Measurements from ENCODE around the gene INPP1.
"Not testable (repeated sequence)": the region's sequence is repeated elsewhere in the genome, so short reads cannot be mapped to it uniquely, and the experiment has no call there.

INPP1 gene

DNA sequence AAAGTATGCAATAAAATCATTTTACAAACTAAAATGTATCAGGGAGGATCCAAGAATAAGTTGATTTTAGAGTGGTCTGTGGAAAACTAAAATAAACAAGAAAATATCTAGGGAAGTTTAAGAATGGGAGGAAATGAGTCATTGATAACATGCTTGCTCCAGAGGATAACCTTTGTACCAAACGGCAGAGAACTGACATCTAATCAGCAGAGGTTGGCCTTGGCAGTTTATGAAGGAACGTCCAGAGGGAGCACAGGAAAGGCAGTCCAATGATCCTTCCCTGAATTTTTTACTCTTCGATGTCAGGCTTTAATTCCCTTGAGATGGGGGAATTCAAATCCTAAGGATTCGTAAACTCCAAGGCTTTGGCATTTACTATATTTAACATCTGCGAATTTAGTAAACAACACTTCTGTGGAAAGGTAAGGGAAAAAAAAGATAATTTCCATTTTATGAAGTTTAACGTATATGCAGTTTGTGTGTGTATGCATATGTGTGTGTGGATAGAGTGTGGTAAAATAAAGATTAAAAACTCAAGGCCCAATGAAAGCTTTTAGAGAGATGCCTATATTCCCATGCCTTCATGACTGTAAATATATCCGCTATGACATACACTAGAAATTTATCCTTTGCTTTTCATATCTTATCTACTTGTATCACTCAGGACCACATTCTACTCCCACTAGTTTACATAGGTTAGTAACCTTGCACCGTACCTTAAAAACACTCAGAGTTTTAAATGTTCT lies 8.7 kb upstream of the INPP1 start:
- DNase-seq = no peak

DNA sequence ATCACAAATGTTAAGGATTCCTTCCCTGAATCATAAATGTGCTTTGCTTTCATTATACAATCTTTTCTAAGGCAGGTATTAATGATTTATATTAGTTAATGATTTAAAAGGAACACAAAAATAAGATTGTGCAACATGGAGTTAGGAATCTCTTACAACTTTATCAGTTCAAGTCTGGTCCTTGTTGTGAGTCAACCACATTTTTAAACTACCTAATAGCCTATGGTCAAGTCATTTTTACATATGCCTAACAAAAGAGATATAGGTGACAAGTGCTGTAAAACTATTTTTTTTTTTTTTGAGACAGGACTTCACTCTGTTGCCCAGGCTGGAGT lies 8.2 kb upstream of the INPP1 start:
- DNase-seq = no peak

DNA sequence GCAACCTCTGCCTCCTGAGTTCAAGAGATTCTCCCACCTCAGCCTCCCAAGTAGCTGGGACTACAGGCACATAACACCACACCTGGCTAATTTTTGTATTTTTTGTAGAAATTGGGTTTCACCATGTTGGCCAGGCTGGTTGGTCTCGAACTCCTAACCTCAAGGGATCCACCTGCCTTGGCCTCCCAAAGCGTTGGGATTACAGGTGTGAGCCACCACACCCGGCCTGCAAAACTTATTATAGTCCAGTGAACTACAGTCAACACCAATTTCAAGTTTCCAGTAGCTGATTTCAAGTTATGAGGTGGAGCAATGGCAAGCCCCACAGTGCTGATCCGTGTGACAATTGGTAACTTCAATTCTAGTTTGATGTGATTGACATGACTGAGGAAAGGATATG lies 7.8 kb upstream of the INPP1 start:
- DNase-seq = not testable (repeated sequence)

DNA sequence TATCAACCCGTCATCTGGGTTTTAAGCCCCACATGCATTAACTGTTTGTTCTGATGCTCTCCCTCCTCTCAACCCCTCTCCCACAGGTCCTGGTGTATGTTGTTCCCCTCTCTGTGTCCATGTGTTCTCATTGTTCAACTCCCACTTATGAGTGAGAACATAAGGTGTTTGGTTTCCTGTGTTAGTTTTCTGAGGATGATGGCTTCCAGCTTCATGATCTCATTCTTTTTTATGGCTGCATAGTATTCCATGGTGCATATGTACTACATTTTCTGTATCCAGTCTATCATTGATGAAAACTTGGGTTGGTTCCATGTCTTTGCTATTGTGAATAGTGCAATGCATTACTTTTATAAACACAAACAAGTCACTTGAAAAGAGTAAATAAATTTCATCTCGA lies 7.0 kb upstream of the INPP1 start:
- DNase-seq = no peak

DNA sequence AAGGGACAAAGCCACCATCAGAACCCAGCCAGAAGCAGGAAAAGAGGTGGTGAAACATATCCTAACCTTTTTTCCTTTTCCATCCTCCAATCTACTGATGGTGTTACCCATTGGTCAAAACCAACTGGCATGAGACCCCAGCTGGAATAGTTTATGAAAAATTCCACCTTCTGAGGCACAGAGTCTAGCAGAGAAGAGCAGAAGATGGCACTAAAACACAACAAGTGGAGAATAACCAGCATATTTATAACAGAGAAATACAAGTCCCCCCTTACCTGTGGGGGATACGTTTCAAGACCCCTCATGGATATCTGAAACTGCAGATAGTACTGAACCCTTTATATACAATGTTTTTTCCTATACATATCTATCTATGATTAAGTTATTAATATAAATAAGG lies 4.9 kb upstream of the INPP1 start:
- DNase-seq = no peak

DNA sequence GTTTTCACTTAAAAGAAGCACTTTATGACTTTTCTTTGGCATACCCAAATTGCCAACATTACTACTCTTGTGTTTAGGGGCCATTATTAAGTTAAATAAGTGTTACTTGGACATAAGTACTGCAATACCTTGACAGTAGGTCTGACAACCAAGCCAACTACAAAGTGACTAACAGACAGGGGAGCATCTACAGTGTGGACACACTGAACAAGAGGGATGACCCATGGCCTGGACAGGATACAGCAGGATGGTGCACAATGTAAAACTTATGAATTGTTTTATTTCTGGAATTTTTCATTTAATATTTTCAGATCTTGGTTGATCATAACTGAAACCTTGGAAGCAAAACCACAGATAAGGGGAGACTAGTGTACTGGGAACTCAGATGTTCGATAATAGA lies 4.0 kb upstream of the INPP1 start:
- no peak for DNase-seq

DNA sequence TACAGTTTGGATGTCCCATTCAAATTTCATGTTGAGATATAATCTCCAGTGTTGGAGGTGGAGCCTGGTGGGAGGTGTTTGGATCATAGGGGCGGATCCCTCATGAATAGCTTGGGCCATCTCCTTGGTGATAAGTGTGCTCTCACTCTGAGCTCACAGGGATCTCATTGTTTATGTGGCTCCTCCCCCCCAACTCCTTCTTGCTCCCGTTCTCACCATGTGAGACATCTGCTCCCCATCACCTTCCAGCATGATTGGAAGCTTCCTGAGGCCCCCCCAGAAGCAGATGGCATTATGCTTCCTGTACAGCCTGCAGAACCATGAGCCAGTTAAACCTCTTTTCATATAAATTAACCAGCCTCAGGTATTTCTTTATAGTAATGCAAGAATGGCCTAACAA lies 3.0 kb upstream of the INPP1 start:
- DNase-seq = no peak

DNA sequence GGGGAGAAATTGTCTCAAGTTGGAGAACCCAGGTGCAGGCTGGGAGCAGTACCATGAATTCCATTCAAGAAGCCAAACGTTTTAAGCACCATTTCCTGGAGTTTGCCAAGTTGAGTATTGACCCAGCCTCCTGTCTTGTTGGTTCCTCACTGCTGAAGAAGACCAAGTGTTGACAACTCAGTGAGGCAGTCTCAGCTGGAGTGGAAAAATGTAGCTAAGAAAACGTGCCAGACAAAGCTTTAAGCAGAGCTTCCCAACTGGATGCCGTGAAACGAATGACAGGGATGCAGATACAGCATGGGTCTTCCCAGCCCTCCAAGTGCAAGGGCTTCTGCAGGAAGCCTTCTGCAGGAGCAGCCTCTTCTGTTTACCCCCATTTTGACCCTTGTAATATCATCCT lies 778 bp upstream of the INPP1 start:
- DNase-seq = no peak

DNA sequence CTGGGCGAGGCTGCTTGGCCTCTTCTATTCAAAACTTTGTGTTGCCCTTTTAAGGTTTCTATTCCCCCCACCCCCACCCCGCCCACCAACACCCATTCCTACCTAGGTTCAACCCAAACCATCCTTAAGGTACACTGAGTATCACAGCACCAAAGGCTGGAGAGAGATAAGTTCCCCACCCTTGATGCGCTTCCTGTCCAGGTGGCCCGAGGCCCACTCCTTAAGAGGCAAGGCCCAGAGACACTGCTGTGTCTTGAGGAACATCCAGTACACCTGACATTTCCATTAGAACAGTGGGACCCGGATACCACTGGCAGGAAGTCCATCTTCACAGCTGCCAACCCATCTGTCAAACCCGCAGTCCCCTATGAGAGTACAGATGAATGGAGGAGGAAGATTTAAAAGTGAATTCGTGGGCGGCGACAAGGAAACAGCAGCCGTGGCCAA lies 277 bp upstream of the INPP1 start:
- DNase-seq = no peak

DNA sequence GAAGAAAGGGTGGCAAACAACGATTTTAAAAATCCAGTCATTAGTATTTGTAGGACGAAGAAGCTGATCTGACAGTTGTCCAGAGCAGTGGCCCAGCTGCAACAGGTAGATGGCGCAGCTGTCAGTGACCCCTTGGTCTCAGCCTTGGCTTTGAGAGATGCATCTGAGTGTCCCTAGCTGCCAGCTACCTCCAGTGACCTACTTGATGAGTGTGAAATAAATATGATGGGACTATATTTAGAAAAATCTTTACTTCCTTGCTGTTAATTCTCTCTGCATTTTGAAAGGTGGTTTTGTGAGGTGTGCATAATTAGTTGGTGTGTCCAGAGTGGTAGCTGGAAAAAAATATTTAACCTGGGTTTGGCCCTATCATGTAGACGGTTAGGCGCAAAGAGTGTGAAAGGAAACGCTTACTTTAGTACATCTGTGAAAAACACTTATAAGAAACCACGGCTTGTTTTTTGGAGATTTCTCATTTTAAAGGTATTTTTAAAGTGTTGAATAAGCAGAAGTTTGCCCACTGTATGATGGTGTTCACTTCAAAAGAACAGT lies 963 bp downstream of the INPP1 start:
- no peak for DNase-seq

DNA sequence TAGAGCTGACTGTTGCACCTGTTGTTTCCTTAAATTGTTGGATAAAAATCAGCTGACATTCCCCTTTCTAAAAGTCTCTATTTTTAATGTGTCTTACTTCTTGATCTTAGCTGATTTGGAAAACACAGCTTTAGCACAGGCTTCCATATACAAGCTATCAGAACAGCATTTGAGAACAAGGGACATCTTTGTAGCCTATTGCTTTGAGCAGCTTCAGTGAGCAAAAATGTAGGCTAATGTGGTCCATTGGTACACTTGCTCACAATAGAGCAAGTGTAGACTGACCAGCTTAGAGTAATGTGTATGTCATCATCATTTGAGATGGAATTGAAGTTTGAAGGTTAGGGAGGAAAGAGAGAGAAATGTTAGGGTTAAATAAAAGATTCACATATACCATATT lies 7.0 kb downstream of the INPP1 start:
- DNase-seq = no peak

DNA sequence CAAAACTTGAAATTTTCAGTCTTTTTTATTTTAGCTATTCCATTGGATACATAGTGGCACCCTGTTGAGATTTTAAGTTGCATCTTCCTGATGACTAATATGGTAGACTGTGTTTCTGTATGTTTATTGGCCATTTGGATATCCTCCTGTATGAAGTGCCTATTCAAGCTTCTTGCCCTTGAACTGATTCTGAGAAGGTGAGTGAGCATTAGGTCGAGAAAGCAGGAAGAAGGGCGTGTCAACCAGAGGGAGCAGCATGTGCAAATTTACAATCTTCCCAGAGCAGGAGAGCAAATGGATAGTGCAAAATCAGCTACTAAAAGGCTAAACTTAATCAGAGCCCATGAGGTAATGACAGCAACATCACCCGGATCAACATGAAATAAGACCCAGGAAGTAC lies 8.6 kb downstream of the INPP1 start:
- DNase-seq = no peak

DNA sequence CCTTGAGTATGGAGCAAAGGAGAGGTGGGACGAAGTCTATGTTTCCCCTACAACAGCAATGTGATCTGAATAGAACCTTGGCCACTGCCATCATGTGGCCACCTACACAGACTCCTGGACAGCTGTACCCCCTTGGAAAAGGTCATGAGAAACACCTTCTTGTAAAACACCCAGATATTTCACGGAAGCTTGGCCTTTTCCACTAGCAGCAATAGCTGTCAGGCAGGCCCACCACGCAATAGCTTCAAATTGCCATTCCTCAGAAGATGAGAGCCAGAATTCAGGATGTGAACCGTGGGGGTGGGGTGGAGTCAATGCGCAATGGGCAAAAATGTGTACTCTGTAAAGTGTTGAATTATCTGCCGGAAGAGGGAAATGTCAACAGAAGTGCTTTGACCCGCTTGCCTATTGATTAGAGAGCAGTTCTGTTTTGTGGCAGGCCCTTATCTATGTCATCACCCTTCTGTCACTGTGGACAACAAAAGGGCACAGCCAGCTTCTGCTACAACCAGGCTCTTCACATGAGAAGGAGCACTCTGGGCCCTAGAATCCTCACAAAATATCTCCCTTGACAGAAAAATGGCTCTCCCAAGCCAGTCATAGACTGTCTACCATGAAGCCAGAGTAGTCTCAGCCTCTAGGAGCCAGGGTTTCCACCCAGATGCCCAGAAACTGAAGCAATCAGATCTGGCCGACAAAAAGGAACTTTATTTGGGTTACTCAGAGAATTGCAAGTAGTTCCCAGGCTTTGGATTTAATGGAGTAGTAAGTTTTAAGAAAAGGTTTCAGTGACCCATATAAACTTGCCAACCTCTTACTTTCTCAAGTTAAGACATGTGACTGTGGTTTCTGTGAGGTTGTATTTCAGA lies 9.5 kb downstream of the INPP1 start:
- DNase-seq = no peak

DNA sequence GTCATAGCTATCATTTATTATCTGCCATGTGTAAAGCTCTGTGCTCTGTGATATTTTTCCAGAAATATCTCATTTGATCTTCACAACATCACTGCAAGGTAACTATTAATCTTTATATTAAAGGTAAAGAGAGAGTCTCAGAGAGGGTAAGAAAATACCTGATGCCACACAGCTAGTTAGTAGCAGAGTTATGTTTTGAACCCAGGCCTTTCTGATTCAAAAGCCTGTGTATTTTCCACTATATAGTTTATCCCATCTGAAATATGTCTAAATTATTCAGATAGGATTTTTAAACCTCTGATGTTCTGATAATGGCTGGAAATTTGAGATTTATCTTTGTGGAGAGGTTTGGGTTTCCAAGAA lies 10.1 kb downstream of the INPP1 start:
- DNase-seq = no peak

DNA sequence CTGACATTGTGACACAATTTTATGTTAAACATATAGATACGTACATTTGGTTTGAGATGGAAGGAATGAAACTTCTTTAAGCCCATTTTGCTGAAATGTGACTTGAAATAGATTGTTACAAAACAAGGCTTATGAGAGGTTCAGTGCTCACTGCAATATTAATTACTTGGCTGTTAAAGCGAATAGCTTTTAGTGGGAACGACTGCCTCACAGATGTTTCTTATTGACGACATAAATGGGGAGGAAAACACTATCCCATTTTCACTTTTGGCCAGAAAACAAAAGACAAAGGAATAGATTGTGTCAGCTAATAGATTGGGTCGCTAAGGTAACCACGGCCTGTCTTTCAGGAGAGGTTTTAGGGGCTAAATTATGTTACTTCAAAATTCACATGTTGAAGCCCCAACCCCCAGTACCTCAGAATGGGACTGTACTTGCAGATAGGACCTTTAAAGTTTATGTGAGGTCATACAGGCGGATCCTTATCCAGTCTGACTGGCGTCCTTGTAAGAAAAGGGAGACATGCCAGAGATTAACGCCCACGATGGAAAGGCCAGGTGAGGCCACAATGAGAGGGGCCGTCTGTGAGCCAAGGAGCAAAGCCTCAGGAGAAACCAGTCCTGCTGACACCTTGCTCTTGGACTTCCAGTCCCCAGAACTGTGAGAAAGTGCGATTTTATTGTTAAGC lies 10.8 kb downstream of the INPP1 start:
- no peak for DNase-seq

DNA sequence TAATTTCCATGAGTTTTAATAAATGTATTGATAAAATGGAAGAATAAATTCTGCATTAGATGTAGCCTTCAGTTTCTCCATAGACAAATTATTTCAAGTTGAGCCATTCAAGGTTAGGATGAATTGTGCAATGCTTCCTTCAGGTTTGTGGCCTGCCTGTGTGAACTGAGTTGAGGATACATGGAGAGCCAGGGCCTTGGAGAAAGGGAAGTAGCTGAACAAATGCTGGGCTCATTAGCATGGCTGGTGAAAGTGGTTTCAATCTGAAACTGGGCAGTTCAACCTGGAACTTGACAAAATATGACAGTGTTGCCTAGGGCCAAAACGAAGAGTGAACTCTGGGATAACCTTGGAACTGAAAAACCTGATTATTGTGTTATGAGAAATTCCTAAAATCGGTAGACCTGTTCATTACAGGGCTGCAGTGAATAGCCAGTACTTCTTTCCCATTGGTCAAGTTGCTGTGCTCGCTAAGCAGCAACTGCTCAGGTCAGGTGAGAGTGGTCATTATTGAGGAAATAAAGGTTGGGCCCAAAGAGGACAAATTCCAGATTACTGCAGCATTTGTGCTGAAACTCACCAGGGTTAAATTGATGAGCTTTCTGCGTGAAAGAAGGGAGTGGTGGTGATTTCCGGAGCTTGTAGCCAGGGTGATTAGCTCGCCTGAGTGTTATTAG lies 12.7 kb downstream of the INPP1 start:
- DNase-seq = no peak

DNA sequence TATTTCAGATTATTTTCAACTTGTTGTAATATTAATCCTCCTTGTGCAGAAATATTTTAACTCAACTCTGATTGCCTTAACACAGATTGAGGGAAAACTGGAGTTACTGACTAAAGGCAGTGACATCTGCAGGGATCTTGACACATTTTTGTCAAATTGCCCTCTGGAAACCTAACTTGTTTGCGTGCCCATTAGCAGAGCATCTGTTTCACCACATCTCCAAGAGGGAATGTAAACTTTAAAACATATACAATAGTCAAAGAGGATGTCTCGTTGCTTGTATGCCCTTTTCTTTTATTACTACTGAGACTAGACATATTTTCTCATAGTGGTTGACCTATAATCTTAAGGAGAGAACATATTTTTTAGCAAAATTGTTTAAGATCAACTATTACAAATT lies 14.2 kb downstream of the INPP1 start:
- DNase-seq = no peak

DNA sequence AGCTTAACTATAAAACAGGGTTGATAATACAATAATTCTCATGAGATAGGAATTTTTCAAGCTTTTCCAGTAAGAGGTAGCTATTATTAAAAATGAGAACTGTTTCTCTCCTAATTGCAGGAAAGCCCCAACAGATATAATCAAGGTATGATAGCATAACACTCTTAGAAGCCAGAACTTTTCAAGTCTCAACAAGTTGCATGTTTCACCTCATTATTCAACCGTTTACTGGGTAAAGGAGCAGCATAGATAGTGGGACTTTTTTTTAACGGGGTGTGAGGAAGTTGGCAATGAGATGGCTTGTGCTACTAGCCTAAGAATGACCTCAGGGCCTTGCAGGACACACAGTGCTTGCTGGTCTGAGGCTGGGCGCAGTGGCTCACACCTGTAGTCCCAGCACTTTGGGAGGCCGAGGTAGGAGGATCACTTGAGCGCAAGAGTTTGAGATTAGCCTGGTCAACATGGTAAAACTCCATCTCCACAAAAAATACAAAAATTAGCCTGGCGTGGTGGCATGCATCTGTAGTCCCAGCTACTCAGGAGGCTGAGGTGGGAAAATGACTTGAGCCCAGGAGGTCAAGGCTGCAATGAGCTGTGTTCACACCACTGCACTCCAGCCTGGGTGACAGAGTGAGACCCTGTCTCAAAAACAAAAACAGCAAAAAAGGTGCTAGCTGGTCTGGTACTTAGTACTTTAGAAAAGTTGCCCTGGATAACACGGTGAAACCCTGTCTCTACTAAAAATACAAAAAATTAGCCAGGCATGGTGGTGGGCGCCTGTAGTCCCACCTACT lies 15.5 kb downstream of the INPP1 start:
- not testable (repeated sequence) for DNase-seq

DNA sequence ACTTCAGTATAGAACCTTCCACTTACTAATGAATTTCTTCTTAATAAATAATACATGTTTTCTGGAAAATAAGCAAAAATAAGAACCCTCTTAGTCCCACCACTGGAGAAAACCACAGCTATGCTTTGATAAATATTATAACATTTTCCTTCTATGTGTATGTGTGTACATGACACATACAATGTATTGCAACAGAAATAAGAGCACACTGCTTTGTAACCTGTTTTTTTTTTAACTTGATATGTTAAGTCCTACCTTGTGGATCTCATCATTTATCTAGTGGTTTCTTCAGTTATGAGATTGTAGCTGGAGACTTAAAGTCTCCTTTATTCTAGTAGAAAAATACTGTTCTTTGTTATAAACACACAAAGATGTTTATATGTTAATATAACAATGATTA lies 17.2 kb downstream of the INPP1 start:
- no peak for DNase-seq

DNA sequence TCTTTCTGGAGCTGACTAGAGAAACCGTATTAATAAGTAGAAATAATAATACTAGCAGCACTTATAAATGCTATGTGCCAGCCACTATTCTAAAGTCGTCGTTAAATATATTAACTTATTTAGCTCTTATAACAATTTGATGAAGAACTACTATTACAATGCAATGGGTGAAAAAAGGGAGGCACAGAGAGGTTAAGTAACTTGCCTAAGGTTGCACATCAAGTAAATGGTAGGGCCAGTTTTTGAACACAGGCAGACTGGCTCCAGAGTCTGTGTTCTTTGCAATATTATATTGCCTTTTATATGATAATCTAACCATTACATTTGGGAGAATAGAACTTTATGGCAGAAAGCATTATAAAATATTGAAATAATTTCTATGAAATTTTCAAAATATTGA lies 17.6 kb downstream of the INPP1 start:
- DNase-seq = no peak

DNA sequence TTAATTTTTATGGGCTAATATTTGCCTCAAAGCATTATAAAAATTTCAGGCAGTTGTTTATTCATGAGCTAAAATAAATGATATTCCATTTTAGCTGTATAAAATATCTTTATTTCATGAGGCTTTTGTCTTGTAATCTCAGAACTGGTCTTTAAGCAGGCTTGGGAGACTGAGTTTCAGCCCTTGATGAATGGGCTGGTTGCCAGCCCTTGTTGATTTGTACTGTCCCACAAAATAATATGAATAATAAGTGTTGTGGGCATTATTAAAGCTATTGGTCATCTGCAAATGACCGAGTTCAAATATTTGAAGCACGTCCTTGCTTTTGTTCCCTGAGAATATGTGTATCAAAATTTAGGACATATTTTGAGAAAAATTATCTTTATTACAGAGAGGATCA lies 18.2 kb downstream of the INPP1 start:
- no peak for DNase-seq

DNA sequence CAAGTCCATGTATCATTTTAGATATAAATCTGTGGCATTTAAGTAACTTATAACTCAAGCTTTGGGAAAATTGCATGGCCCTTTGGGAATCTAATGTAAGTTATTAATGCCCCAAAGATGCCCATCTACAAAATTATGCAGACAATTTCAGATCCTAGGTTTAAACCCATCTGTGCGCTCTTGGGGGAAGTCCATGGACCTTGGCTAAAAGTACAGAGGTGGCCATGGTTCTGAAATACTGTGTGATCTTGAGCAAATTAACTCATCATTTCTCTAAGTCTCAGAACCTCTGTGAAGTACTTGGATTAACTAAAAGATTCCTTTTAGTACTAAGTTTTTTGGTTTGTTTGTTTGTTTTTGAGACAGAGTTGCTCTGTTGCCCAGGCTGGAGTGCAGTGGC lies 19.5 kb downstream of the INPP1 start:
- DNase-seq = no peak

Data from CD4-positive, alpha-beta T cell treated with Interleukin-17A for 4 hours (primary cell).